Pancreas (tissue), 10 donors: Measurements from ENCODE around the gene NOLC1. TPM values are rescaled to one million over a fixed set of nuclear protein-coding genes. Genes with fewer than 3 reads are reported as not detected.
"Not testable (repeated sequence)": the region's sequence is repeated elsewhere in the genome, so short reads cannot be mapped to it uniquely, and the experiment has no call there.

ENCODE experiments used
- ATAC-seq, 4 donors: fragments of 200-7000 bp; cut with Tn5 transposase; one replicate each; pipeline versions ENCODE4 v1.8.0 to v1.9.1; 2020; ENCODE audit warnings: mild to moderate bottlenecking in 4 of 4, moderate library complexity in 4 of 4
- DNase-seq, 6 donors: peaks; one replicate each; pipeline ENCODE4 v3.0.0-alpha.2; 2020
- FAIRE-seq: peaks from 2 replicates; lab custom pipeline; 2012; peaks lifted over from hg19 to GRCh38; lab: Jason Lieb, UNC
- H3K27ac ChIP-seq, 4 donors: fragments of 200-600 bp; sonication (generic); 1 replicate in 3 of 4; 2 replicates in 1 of 4; pipeline versions ENCODE4 v1.5.0 to v1.8.0; 2020
- H3K27me3 ChIP-seq, 4 donors: fragments of 200-600 bp; one replicate each; pipeline ENCODE4 v1.8.0; 2021
- H3K36me3 ChIP-seq, 3 donors: fragments of 200-600 bp; sonication (generic) in 1 of 3; one replicate each; pipeline versions ENCODE4 v1.5.0 to v1.8.0; 2020 to 2021
- H3K4me1 ChIP-seq, 3 donors: fragments of 200-600 bp; one replicate each; pipeline ENCODE4 v1.8.0; 2021
- H3K4me3 ChIP-seq, 4 donors: fragments of 200-600 bp; sonication (generic) in 2 of 4; one replicate each; pipeline versions ENCODE4 v1.5.0 to v1.8.0; 2020 to 2021
- H3K9me3 ChIP-seq, 4 donors: fragments of 200-600 bp; one replicate each; pipeline ENCODE4 v1.8.0; 2021
- WGBS, 2 donors: extraction: QIAGEN DNeasy Blood & Tissue Kit; methylation state at CpG; one replicate each; pipeline ENCODE4 v1.1.7; 2013; 5-methylcytosine and 5-hydroxymethylcytosine counted together
- intact Hi-C, 3 donors: fragments of 100-400 bp; cut with DNase I; formaldehyde crosslinking; loops; one replicate each; pipeline versions ENCODE4 v1.11.1 to v1.14.2; 2022
- polyA plus RNA-seq, 2 donors: library from polyadenylated mRNA; stranded (reverse); fragments of 200-250 nt; gene quantifications; one replicate each; pipeline ENCODE4 v1.2.3, GENCODE V29; 2013
- total RNA-seq, 6 donors: library from RNA; stranded (reverse); fragmentation: NEBNext Ultra II Directional in 4 of 6; extraction: Animal tissue kit (Norgen Biotek cat#: 25700) in 4 of 6; gene quantifications; one replicate each; pipeline versions ENCODE4 v1.2.1 to v1.2.4, GENCODE V29; 2021 to 2023
- TF ChIP-seq, protein P1 (sequence below), 4 donors: fragments of 200-600 bp; sonication (generic) in 3 of 4; IDR thresholded peaks; one replicate each; pipeline versions ENCODE4 v1.5.0 to v1.8.0; 2021; ENCODE audit warnings: antibody characterized with exemption in 4 of 4
- donor health status: healthy with polysubstance abuse.
- donor health status: DM: no; HTN: no; CAD: no; lungs with moderate emphysema.
- donor health status: DM: no; HTN: no; CAD: no.
- donor health status: control.
- donor health status: control.
- donor health status: Bipolar disorder and iron deficiency.
- donor health status: DM: yes; HTN: yes; CAD: no.
- donor health status: DM: no; HTN: no; CAD: no.
- donor health status: DM: no; HTN: no; CAD: no.
- donor health status: DM: yes; HTN: yes; CAD: no.

The NOLC1 gene
- total and polyA plus RNA-seq, 8 donors, result 14.8 to 33.7 (median 25.7) TPM

- WGBS, 2 donors, result 80 to 85% methylated on average over 13 to 15 of the region's 15 CpGs
- no peak overlapping the region for H3K4me3 ChIP-seq
- TF ChIP-seq, protein P1, sequence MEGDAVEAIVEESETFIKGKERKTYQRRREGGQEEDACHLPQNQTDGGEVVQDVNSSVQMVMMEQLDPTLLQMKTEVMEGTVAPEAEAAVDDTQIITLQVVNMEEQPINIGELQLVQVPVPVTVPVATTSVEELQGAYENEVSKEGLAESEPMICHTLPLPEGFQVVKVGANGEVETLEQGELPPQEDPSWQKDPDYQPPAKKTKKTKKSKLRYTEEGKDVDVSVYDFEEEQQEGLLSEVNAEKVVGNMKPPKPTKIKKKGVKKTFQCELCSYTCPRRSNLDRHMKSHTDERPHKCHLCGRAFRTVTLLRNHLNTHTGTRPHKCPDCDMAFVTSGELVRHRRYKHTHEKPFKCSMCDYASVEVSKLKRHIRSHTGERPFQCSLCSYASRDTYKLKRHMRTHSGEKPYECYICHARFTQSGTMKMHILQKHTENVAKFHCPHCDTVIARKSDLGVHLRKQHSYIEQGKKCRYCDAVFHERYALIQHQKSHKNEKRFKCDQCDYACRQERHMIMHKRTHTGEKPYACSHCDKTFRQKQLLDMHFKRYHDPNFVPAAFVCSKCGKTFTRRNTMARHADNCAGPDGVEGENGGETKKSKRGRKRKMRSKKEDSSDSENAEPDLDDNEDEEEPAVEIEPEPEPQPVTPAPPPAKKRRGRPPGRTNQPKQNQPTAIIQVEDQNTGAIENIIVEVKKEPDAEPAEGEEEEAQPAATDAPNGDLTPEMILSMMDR (IDR thresholded peaks at IDR 0.05), result no peak
- ATAC-seq (no peak), DNase-seq (no peak), FAIRE-seq (no peak)
- intact Hi-C loops, result no loop called here
- H3K36me3 ChIP-seq, result no peaks in the 10 kb centered on the region
- H3K9me3 ChIP-seq, result no peaks in the 10 kb centered on the region
- H3K27me3 ChIP-seq, result no peaks in the 10 kb centered on the region
- H3K4me1 ChIP-seq, result no peaks in the 10 kb centered on the region
- H3K27ac ChIP-seq, result no peak overlapping the region
Measured at GRCh38 chr10:102185811-102186527, 33.8 kb downstream of the NOLC1 start.

DNA sequence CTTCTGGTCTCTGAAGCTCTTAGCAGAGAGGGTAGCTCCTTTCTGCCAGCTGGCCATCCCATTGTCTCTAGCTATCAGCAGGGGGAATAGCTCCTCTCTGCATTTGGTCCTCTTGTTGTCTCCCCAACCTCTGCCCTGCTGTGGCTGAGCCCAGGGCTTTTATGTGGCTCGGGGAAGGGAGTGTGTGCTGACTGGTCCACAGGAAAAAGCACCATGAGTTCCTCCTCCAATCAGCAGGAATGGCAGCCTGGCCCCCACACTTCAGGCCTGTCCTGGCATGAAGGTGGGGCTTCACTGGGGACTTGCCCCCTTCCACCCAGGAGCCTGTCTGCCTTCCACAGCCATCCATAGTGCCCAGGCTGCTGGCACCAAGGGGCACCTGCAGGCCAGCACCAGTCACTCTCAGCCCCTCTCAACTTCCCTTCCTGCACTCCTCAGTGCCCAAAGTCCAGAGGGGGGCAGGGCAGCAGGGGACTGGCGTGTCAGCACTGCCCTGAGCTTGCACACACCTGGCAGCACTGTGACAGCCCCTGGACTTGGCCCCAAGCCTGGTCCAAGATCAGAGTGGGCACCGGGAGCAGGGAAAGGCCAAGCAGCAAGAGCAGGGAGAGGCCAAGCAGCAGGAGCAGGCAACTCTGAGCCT, 36.2 kb downstream of the NOLC1 start:
- no peak for DNase-seq
- Histone ChIP-seq H3K4me1 (no peaks in the 10 kb centered on the region), H3K27me3 (no peaks in the 10 kb centered on the region), H3K36me3 (no peaks in the 10 kb centered on the region), H3K4me3 (no peak overlapping the region), H3K27ac (no peak overlapping the region), H3K9me3 (no peaks in the 10 kb centered on the region)
- ATAC-seq, result no peak
- TF ChIP-seq, protein P1 (IDR thresholded peaks at IDR 0.05), result no peak
- 38 to 44% methylated on average over 3 of the region's 3 CpGs for WGBS, 2 donors
- intact Hi-C loops, result no loop called here
- FAIRE-seq, result no peak

DNA sequence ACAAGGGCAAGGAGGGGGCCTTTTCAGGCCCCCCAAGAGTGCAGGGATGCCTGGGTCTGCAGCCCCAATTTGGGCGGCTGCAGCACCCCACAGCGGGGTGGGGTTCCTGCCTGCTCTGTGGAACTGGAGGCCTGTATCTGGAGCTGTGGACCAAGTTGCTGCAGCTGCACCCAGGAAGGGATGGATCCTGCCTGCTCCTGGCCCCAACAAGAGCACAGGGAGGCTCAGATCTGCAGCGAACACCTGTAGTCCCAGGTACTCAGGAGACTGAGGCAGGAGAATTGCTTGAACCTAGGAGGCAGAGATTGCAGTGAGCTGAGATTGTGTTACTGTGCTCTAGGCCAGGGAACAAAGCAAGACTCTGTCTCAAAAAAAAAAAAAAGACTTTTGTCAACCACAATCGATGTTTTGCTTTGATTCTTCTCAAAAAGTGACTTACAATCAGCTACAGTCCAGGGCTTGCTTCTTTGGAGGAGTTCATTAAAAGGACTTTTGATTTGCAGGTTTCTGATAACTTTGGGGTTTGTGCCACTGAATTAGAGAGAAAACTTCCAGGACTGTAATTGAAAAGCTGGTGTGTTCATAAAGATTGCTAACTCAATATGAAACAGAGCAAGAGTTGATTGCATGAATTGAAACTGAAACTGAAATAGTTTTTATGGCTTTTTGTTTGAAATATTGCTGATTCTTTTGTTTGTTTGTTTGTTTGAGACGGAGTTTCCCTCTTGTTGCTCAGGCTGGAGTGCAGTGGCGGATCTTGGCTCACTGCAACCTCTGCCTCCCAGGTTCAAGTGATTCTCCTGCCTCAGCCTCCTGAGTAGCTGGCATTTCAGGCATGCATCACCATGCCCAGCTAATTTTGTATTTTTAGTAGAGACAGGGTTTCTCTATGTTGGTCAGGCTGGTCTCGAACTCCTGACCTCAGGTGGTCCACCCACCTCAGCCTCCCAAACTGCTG, 37.0 kb downstream of the NOLC1 start:
- DNase-seq, ATAC-seq, intact Hi-C loops, H3K27ac ChIP-seq, H3K9me3 ChIP-seq, H3K4me1 ChIP-seq, H3K36me3 ChIP-seq, FAIRE-seq, H3K4me3 ChIP-seq, H3K27me3 ChIP-seq: not testable (repeated sequence)
- WGBS, 2 donors, result 70 to 76% methylated on average over 7 of the region's 7 CpGs

DNA sequence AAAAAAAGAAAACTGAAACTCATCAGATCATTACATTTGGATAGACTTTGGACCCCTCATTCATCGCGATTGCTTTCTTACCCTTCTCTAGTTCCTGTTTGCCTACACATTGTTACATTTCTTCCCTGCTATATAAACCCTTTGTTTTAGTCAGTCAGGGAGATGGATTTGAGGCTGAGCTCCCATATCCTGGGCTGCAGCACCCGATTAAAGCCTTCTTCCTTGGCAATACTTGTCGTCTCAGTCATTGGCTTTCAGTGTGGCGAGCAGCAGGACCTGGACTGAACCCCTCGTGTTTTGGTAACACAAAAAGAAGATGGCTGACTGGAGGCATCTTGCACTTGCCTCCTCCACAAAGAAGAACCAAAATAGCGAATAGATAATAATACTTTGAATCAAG, 39.8 kb downstream of the NOLC1 start:
- no peak for ATAC-seq
- no peak for DNase-seq
- no peaks in the 10 kb centered on the region for H3K9me3 ChIP-seq
- no peaks in the 10 kb centered on the region for H3K36me3 ChIP-seq
- TF ChIP-seq, protein P1 (IDR thresholded peaks at IDR 0.05), result no peak
- H3K4me1 ChIP-seq, result no peaks in the 10 kb centered on the region
- FAIRE-seq, result no peak
- intact Hi-C loops, result no loop called here
- WGBS, 2 donors, result 70 to 75% methylated on average over 7 of the region's 7 CpGs
- H3K27me3 ChIP-seq, result no peaks in the 10 kb centered on the region
- no peak overlapping the region for H3K27ac ChIP-seq
- H3K4me3 ChIP-seq, result no peak overlapping the region

DNA sequence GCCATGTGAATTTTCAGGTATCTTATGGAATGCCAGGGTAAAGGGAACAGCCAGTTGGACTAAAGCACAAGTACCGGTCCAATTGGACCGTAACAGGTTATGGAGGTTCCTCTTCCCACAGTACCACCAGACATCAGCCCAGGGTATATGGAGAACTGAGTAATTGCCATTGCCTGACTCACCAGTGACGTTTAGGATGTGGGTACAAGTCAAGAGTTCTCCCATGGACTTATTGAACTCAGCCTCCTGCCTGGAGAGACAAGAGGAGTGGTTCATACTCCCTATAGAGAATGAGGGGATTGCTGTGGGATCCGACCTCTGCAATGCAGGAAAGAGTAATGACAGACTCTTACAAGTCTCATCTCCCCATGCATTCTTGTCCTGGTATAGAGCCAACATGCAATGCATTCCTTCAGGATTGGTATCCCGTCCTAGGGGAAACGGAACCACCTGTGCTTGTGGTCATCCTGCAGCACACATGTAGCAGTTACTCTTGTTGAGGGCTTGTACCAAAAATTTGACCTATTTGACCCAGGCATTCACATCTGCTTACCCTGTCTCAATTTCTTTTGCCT, 43.2 kb downstream of the NOLC1 start:
- intact Hi-C loops, result no loop called here
- DNase-seq (no peak), ATAC-seq (no peak), FAIRE-seq (no peak)
- TF ChIP-seq, protein P1 (IDR thresholded peaks at IDR 0.05), result no peak
- Histone ChIP-seq H3K4me3 (no peak overlapping the region), H3K36me3 (no peaks in the 10 kb centered on the region), H3K27me3 (no peaks in the 10 kb centered on the region), H3K4me1 (no peaks in the 10 kb centered on the region), H3K27ac (no peak overlapping the region), H3K9me3 (no peaks in the 10 kb centered on the region)
- 76 to 82% methylated on average over 6 of the region's 6 CpGs for WGBS, 2 donors
